Peyer's patch (tissue), 4 donors: ENCODE data around the gene HNRNPUL1. TPM values are rescaled to one million over a fixed set of nuclear protein-coding genes. Genes with fewer than 3 reads are reported as not detected.

Source experiments
- DNase-seq, 3 donors: peaks; one replicate each; pipeline ENCODE4 v3.0.0-alpha.2; 2017 to 2019
- H3K27ac ChIP-seq, 4 donors: fragments of 200-600 bp; sonication (generic); one replicate each; pipeline ENCODE4 v1.5.1; 2016 to 2019
- H3K27me3 ChIP-seq, 2 donors: fragments of 200-600 bp; sonication (generic); one replicate each; pipeline ENCODE4 v1.5.1; 2019
- H3K36me3 ChIP-seq, 3 donors: fragments of 200-600 bp; sonication (generic); one replicate each; pipeline ENCODE4 v1.5.1; 2016 to 2019
- H3K4me1 ChIP-seq, 4 donors: fragments of 200-600 bp; sonication (generic); one replicate each; pipeline ENCODE4 v1.5.1; 2016 to 2019
- H3K4me3 ChIP-seq, 4 donors: fragments of 200-600 bp; sonication (generic); 1 replicate in 3 of 4; 2 replicates in 1 of 4; pipeline ENCODE4 v1.5.1; 2016 to 2019; ENCODE audit warnings: mild to moderate bottlenecking in 1 of 4
- H3K9me3 ChIP-seq, 4 donors: fragments of 200-600 bp; sonication (generic); one replicate each; pipeline ENCODE4 v1.5.1; 2016 to 2019; ENCODE audit warnings: mild to moderate bottlenecking in 1 of 4
- CTCF ChIP-seq, 6 experiments: fragments of 450-650 bp in 4 of 6; fragments of 200-600 bp in 2 of 6; sonication (generic) in 1 of 6; IDR thresholded peaks; one replicate each; pipeline ENCODE4 v1.5.1; 2017 to 2019; ENCODE audit warnings: antibody characterized with exemption in 6 of 6, mild to moderate bottlenecking in 3 of 6, moderate library complexity in 1 of 6
- POLR2A ChIP-seq, 2 donors: fragments of 450-650 bp; IDR thresholded peaks; one replicate each; pipeline ENCODE4 v1.5.1; 2017; ENCODE audit warnings: antibody characterized with exemption in 2 of 2, mild to moderate bottlenecking in 2 of 2, moderate library complexity in 2 of 2
- small RNA-seq, 2 donors: library from RNA; depleted of rRNA; stranded (forward); fragments of <200 nt; gene quantifications; one replicate each; pipeline ENCODE3, GENCODE V24; 2016
- total RNA-seq, 4 donors: library from RNA; depleted of rRNA; stranded (reverse); fragments of >200 nt; gene quantifications; one replicate each; pipeline ENCODE4 v1.1.0, GENCODE V29; 2016

HNRNPUL1 gene
- total RNA-seq, 4 donors from 2014 or later = 123 to 244 (median 167) TPM

DNA sequence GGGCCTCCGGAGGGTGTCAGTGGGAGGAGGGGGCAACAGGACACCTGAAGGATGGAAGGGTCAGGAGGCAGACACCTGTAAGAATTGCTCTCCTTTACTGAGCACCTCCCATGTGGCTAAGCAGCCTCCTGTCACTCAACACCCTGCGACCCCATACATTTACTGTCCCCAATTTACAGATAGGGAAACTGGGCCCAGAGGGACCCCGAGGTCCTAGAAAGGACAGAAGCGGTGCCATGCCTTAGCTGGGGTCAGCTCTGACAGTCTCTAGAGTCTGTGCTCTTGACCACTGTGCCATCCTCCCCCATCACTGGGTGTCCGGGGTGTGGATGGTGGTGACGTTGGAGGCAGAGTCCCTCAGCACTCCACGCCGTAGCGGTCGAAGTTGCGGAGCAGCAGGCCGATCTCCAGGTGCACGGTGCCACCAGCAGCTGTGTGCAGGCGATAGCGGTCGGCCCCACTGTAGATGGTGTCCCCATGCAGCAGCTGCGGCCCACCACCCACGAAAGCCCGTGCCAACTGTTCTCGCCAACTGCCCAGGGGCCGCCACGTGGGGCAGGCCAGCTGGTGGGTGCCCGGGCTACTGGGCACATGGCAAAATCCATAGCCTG is 90.3 kb downstream of the HNRNPUL1 start:
- DNase-seq = no peak
- Histone ChIP-seq H3K9me3 (no peaks in the 10 kb centered on the region), H3K36me3 (no peaks in the 10 kb centered on the region), H3K4me1 (peaks cover 0 to 19% (median 8%) of the 10 kb centered on the region in 4 donors), H3K4me3 (peak overlapping the region; percentile 84 to 91 (median 88)), H3K27me3 (peaks cover 0 to 4% of the 10 kb centered on the region in 2 donors), H3K27ac (peak overlapping the region; percentile 84 to 99 (median 92))
- TF ChIP-seq POLR2A (IDR thresholded peaks at IDR 0.05) = no peak
- no peak for TF ChIP-seq CTCF (IDR thresholded peaks at IDR 0.05)

DNA sequence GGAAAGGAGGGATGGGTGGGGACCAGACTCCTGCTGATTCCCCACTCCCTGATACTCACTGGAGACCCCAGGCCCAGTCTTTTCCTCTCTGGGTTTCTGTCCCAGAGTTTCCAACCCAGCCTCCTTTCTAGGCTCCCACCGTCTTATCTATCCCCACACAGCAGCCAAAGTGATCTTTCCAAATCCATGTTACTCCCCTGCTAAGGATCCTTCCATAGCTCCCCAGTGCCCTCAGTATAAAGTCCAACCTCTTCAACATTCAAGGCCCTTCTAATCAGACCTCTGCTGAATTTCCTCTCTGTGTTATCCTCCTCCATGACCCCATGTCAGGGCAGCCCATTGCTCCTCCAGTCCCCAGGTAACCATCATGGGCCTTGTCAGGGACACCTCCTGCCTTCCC is 90.9 kb downstream of the HNRNPUL1 start:
- no peak for DNase-seq
- Histone ChIP-seq H3K27me3 (peaks cover 0 to 4% of the 10 kb centered on the region in 2 donors), H3K4me1 (peaks cover 0 to 14% (median 5%) of the 10 kb centered on the region in 4 donors), H3K4me3 (no peak overlapping the region), H3K36me3 (no peaks in the 10 kb centered on the region), H3K27ac (no peak overlapping the region), H3K9me3 (no peaks in the 10 kb centered on the region)
- TF ChIP-seq POLR2A (IDR thresholded peaks at IDR 0.05) (no peak), CTCF (IDR thresholded peaks at IDR 0.05) (no peak)

GRCh38 chr19:41355802-41356201 is 91.6 kb downstream of the HNRNPUL1 start:
- DNase-seq = no peak
- Histone ChIP-seq H3K9me3 (no peaks in the 10 kb centered on the region), H3K27me3 (peaks cover 0 to 4% of the 10 kb centered on the region in 2 donors), H3K27ac (peak overlapping the region in 1 of 4 donors; percentile 7), H3K4me1 (peaks cover 0 to 9% (median 2%) of the 10 kb centered on the region in 4 donors), H3K4me3 (no peak overlapping the region), H3K36me3 (no peaks in the 10 kb centered on the region)
- no peak for TF ChIP-seq POLR2A (IDR thresholded peaks at IDR 0.05)
- no peak for TF ChIP-seq CTCF (IDR thresholded peaks at IDR 0.05)

DNA sequence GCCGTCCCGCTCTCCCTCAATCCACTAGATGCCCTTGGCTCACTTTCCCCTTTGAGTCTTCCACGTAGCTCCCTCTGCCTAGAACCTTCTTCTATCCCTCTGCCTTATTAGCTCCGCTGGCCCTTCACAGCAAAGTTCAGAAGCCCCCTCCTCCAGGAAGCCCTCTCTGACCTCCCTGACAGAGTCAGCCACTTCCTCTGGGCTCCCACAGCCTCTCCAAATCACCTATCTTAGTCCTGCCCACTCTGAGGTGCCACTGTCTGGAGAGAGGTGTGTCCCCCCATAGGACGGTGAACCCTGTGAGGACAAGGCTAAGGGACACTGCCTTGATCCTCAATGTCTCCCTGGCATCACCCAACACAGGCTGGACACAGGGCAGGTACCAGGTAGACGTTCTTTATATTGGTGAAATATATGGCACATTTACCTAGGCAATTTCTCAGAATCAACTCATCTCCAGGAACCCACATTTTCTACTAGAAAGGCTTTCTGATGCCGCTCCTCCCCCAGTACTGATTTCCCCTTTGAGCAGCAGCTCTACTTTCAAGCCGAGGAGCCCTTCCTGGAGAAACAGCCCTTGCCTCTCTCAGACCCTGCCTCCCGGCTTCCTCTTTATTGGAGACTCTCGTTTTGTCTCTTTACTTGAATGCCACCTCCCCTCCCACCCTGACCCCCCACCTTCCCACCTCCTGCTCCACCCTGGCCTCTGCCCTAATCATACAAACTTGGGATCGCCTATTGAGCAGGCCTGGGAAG is 93.0 kb downstream of the HNRNPUL1 start:
- H3K9me3 ChIP-seq = no peaks in the 10 kb centered on the region
- peaks cover 0 to 4% of the 10 kb centered on the region in 2 donors for H3K27me3 ChIP-seq
- TF ChIP-seq CTCF (IDR thresholded peaks at IDR 0.05) = no peak
- TF ChIP-seq POLR2A (IDR thresholded peaks at IDR 0.05) = no peak
- no peak overlapping the region for H3K4me3 ChIP-seq
- H3K4me1 ChIP-seq = peaks cover 0 to 9% (median 2%) of the 10 kb centered on the region in 4 donors
- no peaks in the 10 kb centered on the region for H3K36me3 ChIP-seq
- DNase-seq = no peak
- H3K27ac ChIP-seq = peak overlapping the region in 1 of 4 donors; percentile 42

Small RNA genes within 50 kb of the gene (small RNA-seq; reads per million reads assigned to genes)
- gene RN7SL34P = 0.23 to 0.32 reads per million in 2 donors

Other genes starting within 250 kb of the HNRNPUL1 start
- gene CYP2A13, start 175.9 kb upstream of the HNRNPUL1 start, total RNA-seq = not detected
- not detected for gene CYP2F1, start 149.9 kb upstream of the HNRNPUL1 start, total RNA-seq
- 100 to 1,000 TPM in 1 of 4 donors, 10 to 100 TPM in 2, 1 to 10 TPM in 1; 4.1 to 147 (median 67.1) TPM for gene CYP2S1, start 71.2 kb upstream of the HNRNPUL1 start, total RNA-seq
- gene AXL, start 45.1 kb upstream of the HNRNPUL1 start, total RNA-seq = 10 to 100 TPM in 3 of 4 donors, 1 to 10 TPM in 1; 7.2 to 46.2 (median 24.2) TPM
- gene CCDC97, start 45.8 kb downstream of the HNRNPUL1 start, total RNA-seq = 10 to 100 TPM; 17.9 to 33.0 (median 29.6) TPM
- 10 to 100 TPM in 3 of 4 donors, 1 to 10 TPM in 1; 6.8 to 80.9 (median 22.9) TPM for gene TGFB1, start 89.5 kb downstream of the HNRNPUL1 start, total RNA-seq
- gene B9D2, start 99.8 kb downstream of the HNRNPUL1 start, total RNA-seq = 1 to 10 TPM in 3 of 4 donors, not detected in 1; 3.6 to 6.8 (median 3.8) TPM
- 10 to 100 TPM in 2 of 4 donors, 1 to 10 TPM in 2; 8.3 to 19.6 (median 11.0) TPM for gene TMEM91, start 112.2 kb downstream of the HNRNPUL1 start, total RNA-seq
- 10 to 100 TPM in 2 of 4 donors, 1 to 10 TPM in 2; 5.4 to 12.4 (median 10.0) TPM for gene EXOSC5, start 133.0 kb downstream of the HNRNPUL1 start, total RNA-seq
- 10 to 100 TPM; 23.9 to 41.7 (median 30.7) TPM for gene BCKDHA, start 133.4 kb downstream of the HNRNPUL1 start, total RNA-seq
- gene B3GNT8, start 163.0 kb downstream of the HNRNPUL1 start, total RNA-seq = 10 to 100 TPM; 15.7 to 98.4 (median 62.8) TPM
- gene DMAC2, start 175.5 kb downstream of the HNRNPUL1 start, total RNA-seq = 10 to 100 TPM; 41.3 to 62.0 (median 48.3) TPM
- gene ERICH4, start 178.8 kb downstream of the HNRNPUL1 start, total RNA-seq = 10 to 100 TPM; 17.3 to 49.0 (median 22.3) TPM